ENCODE results near the gene BIK.
"Not testable (repeated sequence)": the region's sequence is repeated elsewhere in the genome, so short reads cannot be mapped to it uniquely, and the experiment has no call there.

The BIK gene

DNA sequence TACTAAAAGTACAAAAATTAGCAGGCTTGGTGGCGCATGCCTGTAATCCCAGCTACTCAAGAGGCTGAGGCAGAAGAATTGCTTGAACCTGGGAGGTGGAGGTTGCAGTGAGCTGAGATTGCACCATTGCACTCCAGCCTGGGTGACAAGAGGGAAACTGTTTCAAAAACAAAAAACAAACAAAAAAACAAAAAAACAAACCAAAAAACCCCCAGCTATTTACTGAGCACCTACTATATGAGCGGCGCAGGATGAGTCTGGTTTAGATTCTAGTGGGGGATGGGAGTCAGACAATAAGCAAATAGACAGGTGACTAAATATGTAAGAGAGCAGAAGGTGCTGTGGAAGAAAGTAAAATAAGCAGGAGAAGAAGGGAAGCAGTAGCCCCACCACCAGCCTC is 5.6 kb upstream of the BIK start:
- not testable (repeated sequence) for DNase-seq (ENCODE audit: low read depth)

DNA sequence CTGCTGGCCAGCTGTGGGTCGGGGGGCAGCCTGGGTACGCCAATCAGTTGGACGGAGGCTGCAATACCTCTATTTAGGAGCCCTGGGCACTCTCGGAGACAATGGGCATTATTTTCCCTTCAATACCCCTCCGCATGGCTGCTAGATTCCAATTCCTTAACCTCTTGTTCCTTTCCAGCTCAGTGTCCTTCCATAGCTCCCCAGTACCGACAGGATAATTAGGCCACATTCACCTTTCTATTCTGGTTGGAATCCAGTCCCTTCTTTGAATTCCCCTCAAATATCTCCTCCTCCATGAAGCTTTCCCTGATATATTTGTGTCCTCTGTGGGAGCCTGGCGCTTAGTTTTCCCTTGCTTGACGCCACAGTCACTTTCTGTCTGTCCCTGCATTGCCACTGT is 4.2 kb upstream of the BIK start:
- no peak for DNase-seq (ENCODE audit: low read depth)

DNA sequence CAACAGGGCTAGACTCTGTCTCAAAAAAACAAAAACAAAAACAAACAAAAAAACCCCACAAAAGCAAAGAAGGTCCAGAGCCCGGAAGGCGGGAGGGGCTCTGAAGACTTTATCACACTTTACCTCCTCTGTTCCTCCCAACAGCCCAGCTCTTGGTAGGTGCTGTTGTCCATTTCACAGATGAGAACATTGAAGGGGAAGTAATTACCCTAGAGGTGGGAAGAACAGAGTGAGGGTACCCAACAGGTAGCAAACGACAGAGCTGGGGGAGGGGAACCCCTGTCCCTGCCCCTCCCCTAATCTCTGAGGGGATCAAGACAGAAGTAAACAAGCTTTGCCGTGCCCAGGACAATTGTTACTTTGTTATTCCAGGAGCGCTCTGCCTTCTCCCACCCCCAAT is 1.0 kb upstream of the BIK start:
- no peak for DNase-seq (ENCODE audit: low read depth)

DNA sequence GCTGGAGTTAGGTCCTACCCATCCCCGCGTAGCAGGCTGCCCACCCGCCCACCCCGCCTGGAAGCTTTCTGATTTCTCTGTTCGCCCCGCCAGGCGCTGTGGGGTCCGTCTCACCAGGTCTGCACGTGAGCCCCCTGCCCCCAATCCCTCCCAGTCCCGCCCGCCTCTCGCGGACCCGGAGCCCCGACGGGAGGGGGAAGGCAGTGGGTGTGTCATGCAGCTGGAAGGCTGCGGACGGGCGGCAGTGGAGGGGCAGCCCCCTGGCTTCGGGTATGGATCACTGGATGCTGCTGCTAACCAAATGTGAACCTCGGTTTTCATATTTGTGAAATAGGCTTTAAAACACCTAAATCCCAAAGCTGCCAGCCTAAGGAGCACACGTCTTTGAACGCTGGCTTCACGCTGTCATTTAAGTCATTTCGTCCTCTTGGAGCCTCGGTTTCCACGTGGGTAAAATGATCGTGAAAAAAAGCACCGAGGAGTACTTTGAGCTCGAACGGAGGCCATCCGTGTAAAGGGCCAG is 568 bp upstream of the BIK start:
- DNase-seq (ENCODE audit: low read depth) = no peak

DNA sequence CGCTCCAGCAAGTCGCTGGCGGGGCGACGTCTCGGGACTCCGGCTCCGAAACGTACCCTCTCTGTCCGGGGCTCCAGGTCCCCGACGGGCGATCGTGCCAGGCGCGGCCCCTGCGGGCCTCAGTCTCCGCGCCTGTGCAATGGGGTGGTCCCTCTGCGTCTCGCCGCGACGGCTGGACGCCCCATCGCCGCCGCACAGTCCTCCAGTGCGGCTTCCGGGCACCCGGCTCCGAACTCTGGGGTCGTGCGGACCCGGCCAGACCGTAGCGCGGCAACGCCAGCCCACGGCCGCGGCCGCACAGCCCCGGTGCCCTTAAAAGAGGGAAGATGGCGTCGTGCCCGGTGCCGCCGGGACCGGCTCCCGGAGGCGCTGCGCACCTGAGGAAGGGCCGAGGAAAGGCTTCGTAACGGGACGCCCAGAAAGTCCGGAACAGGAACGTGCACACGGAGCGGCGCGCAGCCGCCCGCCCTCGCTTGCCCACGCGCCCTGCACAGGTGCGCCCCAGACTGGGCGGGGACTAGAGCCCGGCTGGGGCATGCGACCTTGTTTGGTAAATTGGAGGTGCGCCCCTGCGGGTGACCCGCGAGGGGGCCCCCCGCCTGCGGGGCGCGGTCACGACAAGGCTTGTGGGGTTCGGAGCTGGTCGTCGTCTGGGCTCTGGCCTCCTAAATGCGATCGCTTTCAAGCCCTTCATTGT is 525 bp downstream of the BIK start:
- no peak for DNase-seq (ENCODE audit: low read depth)

DNA sequence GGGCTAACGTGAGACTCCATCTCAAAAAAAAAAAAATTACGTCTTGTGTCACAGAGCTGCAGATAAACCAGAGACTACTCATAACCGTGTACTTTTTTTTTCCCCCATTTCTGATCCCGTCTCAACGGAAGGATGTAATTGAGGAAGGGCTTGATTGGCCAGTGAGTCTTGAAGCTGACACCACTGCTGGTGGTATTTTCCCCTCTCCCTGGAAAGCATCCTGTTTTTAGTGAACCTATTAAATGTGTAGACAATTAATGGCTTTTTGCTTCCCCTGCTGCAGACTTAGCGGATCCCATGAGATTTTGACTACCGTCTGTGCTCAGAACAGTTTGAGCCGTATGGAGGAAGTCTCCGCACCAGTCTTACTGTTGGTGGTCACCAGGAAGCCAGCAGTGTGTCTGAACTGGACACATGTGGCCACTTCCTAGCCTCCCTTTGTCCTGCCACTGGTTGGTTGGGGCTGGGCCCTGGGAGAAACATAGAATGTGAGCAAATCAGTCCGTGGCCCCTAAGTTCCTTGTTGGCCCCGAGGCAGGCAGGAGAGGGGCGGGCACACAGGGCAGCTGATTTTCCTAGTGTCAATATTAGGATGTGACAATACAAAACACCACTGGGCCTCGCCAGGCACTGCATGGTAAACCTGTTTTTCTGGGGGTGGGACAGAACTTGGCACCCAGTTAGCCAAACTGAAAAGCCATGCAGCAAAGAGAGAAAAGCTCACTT is 3.1 kb downstream of the BIK start:
- no peak for DNase-seq (ENCODE audit: low read depth)

DNA sequence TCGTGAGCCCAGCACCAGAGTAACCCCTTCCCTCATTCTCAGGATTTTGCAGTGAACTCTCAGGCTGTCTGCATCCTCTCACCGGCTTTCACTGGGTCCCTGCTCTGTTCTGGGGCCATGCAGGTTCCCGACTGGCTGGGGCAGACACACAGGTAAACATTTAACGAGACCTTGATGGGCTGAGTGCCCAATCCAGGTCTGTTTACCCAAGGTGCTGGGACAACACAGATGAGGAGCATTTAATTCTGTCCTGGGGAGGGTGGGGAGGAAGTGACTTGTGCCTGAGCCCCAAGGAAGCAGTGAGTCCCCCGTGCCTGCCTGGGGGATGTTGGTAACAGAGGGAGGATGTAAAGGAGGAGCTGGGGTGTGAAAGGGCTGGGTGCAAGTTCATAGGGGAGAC is 4.4 kb downstream of the BIK start:
- no peak for DNase-seq (ENCODE audit: low read depth)

DNA sequence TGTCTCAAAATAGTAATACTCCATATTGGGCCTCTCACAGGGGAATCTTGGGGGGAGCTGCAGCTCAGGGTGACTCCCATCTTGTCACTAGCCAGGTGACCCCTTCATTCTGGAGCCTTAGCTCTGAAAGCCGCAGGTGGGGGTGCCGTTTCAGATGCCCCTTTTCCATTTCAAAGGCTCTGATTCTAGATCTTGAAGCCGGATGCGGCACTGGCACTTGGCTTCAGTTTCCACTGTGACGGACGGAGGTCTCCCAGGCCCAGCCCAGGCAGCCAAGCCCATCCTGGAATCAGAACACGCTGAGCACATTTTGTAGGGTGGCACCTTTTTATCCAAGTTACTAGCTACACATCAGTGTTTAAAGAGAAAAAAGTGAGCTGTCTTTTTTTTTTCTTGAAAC is 6.4 kb downstream of the BIK start:
- DNase-seq (ENCODE audit: low read depth) = no peak

DNA sequence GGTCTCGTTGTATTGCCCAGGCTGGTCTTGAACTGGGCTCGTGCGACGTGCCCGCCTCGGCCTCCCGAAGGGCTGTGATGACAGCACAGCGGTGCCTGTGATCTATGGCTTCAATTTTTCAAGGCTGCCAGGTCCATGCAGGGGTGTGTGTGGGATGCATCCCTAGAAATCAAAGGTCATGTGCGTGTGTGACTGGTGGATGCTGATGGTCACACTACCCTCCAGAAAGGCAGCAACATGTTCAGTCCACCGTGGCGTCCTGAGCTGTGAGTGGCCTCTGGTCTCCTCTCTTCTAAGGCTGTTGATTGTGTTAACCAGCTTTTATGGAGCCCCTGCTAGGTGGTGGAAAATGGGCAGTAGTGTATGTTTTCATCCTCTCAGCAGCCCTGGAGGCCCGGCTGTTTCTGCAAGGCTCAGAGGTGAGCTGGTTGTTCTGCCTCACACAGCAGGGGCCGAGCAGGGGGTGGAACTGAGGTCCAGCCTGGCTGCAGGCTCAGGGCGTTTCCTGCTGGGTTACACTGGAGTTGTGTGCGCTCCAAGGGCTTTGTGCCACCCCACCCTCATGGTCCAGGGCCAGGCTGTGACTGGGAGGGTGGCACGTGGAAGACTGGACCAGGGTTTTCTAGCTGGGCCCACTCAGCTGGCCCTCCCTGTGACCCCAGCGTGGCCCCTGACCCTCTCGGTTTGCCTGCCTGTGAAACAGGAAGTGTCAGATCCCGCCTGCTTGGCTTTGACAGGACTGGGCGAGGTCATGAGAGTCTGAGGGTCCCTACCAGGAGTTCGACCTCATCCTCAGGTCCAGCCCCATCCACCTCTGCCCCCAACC is 7.7 kb downstream of the BIK start:
- DNase-seq (ENCODE audit: low read depth) = no peak

DNA sequence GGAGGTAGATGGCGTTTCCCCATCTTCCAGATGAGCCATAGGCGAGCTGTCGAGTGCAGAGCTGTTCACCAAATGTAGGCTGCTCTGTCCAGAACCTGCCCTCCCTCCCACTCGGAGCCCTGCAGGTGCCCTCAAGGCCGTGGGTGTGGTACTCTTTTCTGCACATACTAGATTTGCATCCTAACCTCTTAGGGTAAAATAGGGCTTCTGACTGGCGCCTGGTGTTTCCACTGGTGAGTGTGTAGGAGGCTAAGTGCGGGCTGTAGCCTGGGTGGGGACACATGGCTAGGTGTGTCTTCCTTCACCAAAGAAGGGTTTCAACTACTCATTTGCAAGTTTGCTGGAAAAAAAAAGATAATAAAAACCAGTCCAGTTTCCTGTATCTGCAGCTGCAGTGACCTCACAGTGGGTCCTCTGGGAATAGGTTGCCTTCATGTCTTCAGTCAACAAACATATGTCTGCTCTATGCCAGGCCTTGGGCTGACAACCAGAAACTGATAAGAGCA is 8.5 kb downstream of the BIK start:
- DNase-seq (ENCODE audit: low read depth) = no peak

DNA sequence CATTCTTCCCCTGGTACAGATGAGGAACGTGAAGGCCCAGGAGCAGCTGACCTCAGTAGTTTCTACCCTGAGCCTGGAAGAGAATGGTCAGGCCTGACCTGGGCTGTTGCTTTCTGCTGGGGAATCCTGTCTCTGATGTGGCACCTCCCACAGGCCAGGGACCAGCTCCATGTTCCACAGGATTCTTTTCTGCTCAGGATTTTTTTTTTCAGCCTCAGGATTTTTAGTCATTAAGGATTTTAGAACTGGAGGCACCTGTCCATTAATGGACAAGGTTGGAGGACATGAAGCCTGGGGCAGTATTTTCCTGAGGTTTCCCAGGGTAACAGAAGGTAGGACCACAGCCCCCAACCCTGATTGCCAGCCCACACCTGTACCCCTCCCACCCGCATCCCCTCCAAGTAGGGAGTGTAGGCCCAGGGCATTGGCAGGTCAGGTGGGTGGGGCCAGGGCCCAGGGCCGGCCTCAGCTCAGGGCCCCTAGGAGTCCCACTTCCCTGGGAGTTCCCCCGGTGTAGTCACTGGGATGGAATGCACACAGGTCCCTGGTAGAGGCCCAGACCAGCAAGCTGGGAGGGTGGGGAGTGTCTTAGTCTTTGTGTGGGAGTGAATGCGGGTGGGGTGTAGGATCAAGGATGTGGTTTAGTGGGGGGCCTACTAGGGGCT is 16.1 kb downstream of the BIK start:
- DNase-seq (ENCODE audit: low read depth) = no peak

DNA sequence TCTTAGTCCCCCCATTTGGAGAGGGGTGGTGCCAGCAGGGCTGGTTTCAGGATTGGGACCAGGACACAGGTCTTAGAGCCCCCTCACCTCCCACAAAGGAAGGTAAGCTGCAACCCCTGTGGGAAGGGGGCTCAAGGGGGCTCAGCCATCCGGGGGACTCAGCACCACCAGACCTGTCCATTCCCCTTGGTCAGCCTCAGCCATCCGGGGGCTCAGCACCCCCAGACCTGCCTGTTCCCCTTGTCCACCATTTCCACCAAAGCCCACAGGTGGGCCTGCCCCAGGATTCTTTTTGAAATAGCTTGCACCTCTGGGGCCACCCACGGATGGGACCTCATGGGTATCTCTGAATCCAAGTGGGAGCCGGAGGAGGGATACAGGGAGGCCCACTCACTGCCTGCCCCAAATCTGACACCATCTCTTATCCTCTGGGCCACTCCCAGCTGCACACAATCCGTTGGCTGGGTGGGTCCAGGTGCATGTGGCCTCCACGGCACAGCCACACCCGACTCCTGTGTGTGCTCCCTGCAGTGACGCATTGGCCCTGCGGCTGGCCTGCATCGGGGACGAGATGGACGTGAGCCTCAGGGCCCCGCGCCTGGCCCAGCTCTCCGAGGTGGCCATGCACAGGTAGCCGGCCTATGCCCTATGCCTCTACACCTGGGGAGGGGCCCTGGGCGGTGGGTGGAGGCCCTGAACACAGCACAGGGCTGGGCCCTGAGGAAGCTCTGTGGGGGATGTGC is 16.8 kb downstream of the BIK start:
- DNase-seq (ENCODE audit: low read depth) = no peak

DNA sequence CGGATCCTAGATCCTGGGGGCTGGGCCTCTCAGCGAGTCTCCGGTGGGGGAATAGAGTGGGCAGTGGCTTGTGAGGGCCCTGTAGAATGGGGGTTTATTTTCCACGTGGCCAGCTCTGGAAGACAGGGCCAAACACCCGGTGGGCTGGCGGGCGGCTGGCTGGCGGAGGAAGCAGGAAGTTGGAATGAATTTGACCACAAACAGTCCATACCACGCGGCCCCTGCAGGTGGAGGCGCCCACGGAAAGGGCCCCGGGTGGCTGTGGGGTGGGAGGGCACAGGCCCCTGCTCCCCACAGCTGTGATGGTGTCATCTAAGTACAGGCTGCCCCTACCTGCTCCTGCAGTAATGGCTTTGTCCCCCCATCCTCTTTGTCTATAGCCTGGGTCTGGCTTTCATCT is 17.6 kb downstream of the BIK start:
- no peak for DNase-seq (ENCODE audit: low read depth)

DNA sequence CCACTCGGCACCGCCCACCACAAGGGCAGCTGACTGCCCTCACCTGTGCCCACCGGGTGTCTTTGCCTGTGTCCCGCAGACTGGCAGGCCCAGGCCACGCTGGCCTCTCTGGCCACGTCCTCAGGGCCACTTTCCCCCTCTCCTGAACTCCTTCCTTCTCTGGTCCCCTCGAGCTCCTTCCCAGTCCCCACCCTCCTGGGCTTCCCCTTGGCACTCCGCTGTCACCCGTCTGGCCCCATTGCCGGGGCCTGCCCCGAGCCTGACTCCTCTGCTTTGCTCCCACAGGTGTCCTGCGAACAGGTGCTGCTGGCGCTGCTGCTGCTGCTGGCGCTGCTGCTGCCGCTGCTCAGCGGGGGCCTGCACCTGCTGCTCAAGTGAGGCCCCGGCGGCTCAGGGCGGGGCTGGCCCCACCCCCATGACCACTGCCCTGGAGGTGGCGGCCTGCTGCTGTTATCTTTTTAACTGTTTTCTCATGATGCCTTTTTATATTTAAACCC is 18.4 kb downstream of the BIK start:
- no peak for DNase-seq (ENCODE audit: low read depth)

DNA sequence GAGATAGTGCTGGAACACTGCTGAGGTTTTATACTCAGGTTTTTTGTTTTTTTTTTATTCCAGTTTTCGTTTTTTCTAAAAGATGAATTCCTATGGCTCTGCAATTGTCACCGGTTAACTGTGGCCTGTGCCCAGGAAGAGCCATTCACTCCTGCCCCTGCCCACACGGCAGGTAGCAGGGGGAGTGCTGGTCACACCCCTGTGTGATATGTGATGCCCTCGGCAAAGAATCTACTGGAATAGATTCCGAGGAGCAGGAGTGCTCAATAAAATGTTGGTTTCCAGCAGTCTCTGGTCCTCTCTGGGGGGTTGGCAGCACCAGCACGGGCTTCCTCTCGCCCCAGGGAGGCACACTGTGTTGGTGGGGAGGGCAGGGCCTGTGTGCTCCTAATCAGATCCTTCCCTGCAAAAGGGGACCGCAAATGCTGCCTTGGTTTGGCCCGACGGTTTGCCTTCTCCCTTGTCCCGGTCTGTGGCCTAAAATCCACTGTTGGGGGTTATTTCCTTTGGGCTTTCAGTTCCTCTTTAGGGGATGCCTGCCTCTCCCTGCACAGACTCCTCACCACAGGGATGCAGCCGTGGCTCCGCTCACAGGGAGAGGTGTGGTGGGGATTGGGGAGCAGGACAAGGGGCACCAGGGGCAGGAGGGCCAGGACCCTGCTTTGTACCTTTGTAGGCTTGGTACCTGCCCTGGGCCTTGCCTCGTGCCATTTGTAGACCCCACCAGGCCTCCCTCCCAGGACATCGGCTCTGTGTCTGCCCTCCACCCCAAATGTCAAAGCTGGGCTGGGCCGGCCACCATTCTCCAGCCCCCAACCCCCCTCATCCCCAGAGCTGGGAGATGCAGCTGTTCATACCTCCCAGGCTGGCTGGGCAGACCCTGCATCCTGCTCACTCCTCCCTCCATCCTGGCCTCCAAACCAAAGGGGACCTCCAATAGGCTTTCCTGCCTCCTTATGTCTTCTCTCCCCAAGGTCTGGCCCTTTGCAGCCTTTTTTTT is 19.2 kb downstream of the BIK start:
- DNase-seq (ENCODE audit: low read depth) = no peak

DNA sequence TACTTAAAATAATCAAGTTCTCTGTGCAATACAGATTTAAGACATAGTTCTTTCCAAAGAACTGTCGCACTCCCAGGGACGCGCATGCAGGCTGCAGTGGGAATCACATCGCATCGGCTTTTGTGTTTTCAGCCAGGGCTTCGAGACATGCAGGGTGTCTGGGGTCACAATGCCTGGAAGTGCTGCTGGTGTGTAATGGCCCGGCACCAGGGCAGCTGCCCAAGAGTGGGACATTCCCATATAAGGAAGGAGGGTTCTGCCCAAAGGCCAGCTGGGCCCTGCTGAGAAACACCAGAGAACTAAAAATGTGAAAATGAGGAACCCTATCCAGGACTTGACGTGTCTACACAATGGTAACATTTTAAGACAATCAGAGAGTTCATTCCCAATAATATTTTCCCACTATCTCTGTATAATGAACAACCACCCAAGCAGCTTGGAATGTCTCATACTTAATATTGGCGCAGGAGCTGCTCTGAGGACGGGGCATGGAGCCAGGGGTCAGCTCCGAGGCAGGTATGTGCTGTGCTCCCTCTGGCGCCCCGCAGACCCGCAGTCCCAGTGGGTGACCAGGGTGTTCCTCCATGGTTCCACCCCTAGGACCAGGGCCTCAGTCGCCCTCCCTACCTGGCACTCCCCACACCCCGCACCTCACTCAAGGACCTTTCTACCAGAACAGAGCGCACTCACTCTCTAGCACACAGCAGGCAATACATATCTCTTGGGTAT is 21.4 kb downstream of the BIK start:
- no peak for DNase-seq (ENCODE audit: low read depth)

DNA sequence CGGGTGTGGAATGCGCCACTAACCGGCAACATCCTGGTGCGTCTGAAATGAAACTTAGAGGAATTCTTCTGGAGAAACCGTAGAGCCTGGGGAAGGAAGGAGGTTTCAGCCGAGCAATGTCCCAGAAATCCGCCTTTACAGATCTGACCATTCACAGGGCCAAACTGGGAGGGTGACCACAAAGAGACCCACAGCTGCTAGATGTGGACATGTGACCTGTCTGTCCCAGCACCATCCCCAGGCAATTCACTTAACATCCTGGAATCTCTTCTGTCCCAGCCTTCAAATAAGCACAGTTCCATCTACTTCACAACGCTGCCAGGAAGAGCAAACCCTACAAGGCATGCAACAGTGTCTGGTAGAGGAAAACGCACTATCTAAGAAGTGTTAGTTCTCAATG is 22.9 kb downstream of the BIK start:
- no peak for DNase-seq (ENCODE audit: low read depth)

DNA sequence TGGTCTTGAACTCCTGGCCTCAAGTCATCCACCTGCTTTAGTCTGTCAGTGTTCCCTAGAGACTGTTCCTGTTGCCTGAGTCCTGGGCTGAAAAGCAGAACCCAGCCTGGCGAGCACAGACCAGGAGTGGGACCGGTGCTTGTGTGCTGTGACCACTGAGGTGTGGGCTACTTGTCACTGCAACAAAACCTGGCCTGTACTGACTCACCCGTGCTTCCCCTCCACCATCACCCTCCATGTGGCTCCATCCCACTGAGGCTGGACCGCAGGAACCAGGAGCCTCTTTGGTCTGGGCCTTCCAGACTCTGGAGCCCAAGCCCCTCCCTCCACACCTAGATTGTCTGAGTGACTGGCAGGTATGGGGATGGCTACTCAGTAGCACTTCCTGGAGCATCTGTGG is 24.0 kb downstream of the BIK start:
- DNase-seq (ENCODE audit: low read depth) = no peak

DNA sequence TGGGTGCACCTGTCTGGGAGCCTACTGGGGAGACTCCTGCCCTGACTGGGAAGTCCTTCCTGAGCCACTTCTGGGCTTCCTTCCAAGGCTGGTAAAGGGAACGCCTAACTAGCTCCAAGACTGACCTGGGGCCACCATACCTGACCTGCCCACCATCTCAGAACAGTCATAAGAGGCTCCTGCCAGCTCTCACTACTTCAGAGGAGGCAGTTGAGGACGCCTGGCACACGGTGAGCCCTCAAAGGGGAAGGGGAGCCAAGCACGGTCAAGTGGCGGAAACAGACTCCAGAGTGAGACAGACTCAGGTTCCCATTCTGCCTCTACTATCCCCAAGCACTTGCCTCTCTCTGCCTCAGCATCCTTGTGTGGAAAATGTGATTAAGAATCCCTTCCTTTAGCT is 25.0 kb downstream of the BIK start:
- DNase-seq (ENCODE audit: low read depth) = no peak

Data from stromal cell of bone marrow (primary cell).